NB4 (cell line): ENCODE data around the gene P3R3URF.
A peak's percentile ranks its signal among the peaks of the same experiment; 100 is the strongest.

ENCODE experiments used
- DNase-seq: peaks from one replicate; pipeline ENCODE4 v3.0.0; 2010; ENCODE audit warnings: low read depth
- H3K4me3 ChIP-seq: one replicate; pipeline ENCODE4 v1.5.1; 2011; ENCODE audit warnings: mild to moderate bottlenecking, low read depth, low read length, moderate library complexity
- CTCF ChIP-seq: IDR thresholded peaks from one replicate; pipeline ENCODE4 v1.5.1; 2012; ENCODE audit warnings: low read depth, low read length
- MYC ChIP-seq: IDR thresholded peaks from 2 replicates; pipeline ENCODE4 v1.6.1; 2011; ENCODE audit warnings: low read depth, low read length
- POLR2A ChIP-seq: IDR thresholded peaks from 2 replicates; pipeline ENCODE4 v1.6.1; 2011; ENCODE audit warnings: mild to moderate bottlenecking; ENCODE audit not compliant: insufficient read length; ENCODE audit errors: extremely low read depth
- TF ChIP-seq, protein P1 (sequence below): IDR thresholded peaks from 2 replicates; pipeline ENCODE4 v1.6.1; 2011; ENCODE audit warnings: low read depth, low read length

P3R3URF gene

DNA sequence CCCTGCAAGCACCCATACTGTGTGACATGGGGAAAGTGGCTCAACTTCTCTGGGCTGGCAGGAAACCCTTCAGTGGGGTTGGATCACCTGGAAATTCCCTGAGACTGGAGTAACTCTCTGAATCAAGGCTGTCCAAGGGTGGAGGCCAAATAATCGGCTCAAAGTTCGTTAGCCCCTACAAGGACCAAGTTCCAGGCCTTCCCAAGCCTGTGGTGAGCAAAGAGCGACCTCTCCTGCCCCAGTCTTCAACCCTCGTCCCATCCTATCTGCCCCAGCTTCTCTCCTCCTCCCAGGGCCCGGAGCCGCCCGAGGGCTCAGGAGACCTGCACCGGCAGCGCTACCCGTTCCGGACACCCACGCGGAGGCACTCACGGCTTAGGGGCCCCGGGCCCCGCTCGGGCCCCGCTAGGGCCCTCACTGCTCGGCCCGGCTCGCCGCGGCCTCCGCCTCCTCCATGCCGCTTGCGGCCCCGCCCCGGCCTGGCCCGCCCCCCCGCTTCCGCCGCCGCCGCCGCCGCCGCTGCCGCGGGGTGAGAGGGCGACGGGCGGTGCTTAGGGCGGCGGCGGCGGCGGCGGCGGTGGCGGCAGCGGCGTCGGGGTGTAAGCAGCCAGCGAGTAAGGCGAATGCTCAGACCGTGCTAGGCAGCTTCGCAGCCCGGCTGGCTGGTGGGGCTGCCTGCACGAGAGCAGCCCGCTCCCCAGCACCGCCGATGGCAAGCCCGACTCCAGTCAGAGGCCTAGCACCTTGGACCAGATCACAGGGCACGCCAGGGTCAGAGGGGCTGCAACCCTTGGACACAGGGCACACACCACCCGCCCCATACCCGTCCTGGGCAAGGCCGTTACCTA lies 21.9 kb upstream of the P3R3URF start, which contains the start of gene POMGNT1:
Gene POMGNT1 (minus strand): TSS at position 471 of the 848 bp plus-strand sequence. CDS start 613 bp downstream, outside the sequence.
- TF ChIP-seq, protein P1, sequence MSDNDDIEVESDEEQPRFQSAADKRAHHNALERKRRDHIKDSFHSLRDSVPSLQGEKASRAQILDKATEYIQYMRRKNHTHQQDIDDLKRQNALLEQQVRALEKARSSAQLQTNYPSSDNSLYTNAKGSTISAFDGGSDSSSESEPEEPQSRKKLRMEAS: 0 out of 2 replicates have a peak, but pooled peaks have one; percentile 26
- TF ChIP-seq CTCF (no peak), MYC (peak; percentile 59; the same call in 1 of the 2 replicates), POLR2A (peak; percentile 68)
- DNase-seq: peak; percentile 81
- peak within 1 kb of the TSS; percentile 91 for H3K4me3 ChIP-seq

- no peak for TF ChIP-seq POLR2A
- TF ChIP-seq MYC: no peak
- TF ChIP-seq, protein P1: no peak
- no peak for TF ChIP-seq CTCF
- H3K4me3 ChIP-seq: peak overlapping the region; percentile 91
- no peak for DNase-seq
Observed at GRCh38 chr1:46197560-46197963, 21.3 kb upstream of the P3R3URF start.

GRCh38 chr1:46196609-46197008 lies 20.3 kb upstream of the P3R3URF start:
- H3K4me3 ChIP-seq: no peak overlapping the region
- no peak for DNase-seq
- TF ChIP-seq POLR2A: no peak
- TF ChIP-seq, protein P1: no peak
- no peak for TF ChIP-seq CTCF
- no peak for TF ChIP-seq MYC

GRCh38 chr1:46194641-46195193 lies 18.4 kb upstream of the P3R3URF start:
- TF ChIP-seq MYC: no peak
- no peak for TF ChIP-seq POLR2A
- TF ChIP-seq CTCF: no peak
- TF ChIP-seq, protein P1: no peak
- peak; percentile 32 for DNase-seq
- no peak overlapping the region for H3K4me3 ChIP-seq

DNA sequence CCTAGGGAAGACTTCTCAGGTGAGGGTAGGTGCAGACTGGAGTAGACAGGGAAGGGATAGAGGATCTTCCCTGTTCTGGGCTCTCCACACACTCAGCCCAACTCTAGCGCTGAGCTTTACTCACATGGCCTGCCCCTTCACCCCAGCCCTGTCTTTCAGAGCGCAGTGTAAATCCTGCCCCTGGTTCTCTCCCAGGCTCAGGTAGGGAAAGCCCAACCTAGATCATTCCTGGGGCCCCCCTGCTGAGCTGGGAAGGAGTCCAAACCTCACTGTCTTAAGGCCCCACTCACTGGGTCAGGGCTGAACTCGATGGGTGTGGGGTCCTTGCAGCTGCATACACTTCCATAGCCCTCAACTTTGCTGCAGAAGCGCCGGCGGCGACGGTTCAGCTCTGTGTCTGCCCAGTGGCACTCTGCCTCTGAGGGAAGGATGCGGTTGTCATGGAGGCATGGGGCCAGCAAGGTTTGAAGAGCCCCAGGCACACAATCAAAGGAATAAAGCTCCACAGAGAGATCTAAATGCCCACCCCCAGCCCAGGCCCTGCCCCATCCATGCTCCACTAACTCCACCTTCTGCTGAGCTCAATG lies 17.8 kb upstream of the P3R3URF start:
- TF ChIP-seq POLR2A (no peak), MYC (no peak), CTCF (no peak)
- TF ChIP-seq, protein P1: no peak
- DNase-seq: no peak
- no peak overlapping the region for H3K4me3 ChIP-seq
